Stimulated activated CD4-positive, alpha-beta T cell treated with anti-CD3 and anti-CD28 coated beads, Interleukin-4, amount 100 ng/mL, for 4 hours (primary cell): ENCODE data around the gene CDC42EP3.

ENCODE experiments used
- DNase-seq, 2 experiments: peaks; one replicate each; pipeline ENCODE4 v3.0.0-alpha.2; 2020

CDC42EP3 gene

GRCh38 chr2:37671009-37671815 lies at the start of gene CDC42EP3:
Gene CDC42EP3 (minus strand): TSS chr2:37671642. CDS start chr2:37646587, 25,055 bp downstream.
- peak; percentile 61 to 78 for DNase-seq

- DNase-seq: no peak
Measured at GRCh38 chr2:37721201-37721560, 49.7 kb upstream of the CDC42EP3 start.

- no peak for DNase-seq
Measured at GRCh38 chr2:37720533-37721200, 49.2 kb upstream of the CDC42EP3 start.

- no peak for DNase-seq
Measured at GRCh38 chr2:37718515-37719161, 47.2 kb upstream of the CDC42EP3 start.

GRCh38 chr2:37713258-37713700 lies 41.8 kb upstream of the CDC42EP3 start:
- DNase-seq: no peak

GRCh38 chr2:37711831-37712230 lies 40.4 kb upstream of the CDC42EP3 start:
- no peak for DNase-seq

GRCh38 chr2:37711308-37711731 lies 39.9 kb upstream of the CDC42EP3 start:
- DNase-seq: no peak

- DNase-seq: no peak
Measured at GRCh38 chr2:37709111-37709510, 37.7 kb upstream of the CDC42EP3 start.

- no peak for DNase-seq
Measured at GRCh38 chr2:37708146-37708545, 36.7 kb upstream of the CDC42EP3 start.

- DNase-seq: no peak
Measured at GRCh38 chr2:37707393-37707792, 36.0 kb upstream of the CDC42EP3 start.

GRCh38 chr2:37706334-37707183 lies 35.1 kb upstream of the CDC42EP3 start:
- DNase-seq: no peak

- no peak for DNase-seq
Measured at GRCh38 chr2:37705191-37705590, 33.7 kb upstream of the CDC42EP3 start.

- no peak for DNase-seq
Measured at GRCh38 chr2:37698931-37699481, 27.6 kb upstream of the CDC42EP3 start.

GRCh38 chr2:37695336-37695735 lies 23.9 kb upstream of the CDC42EP3 start:
- DNase-seq: no peak

- DNase-seq: no peak
Measured at GRCh38 chr2:37692711-37693110, 21.3 kb upstream of the CDC42EP3 start.

- DNase-seq: no peak
Measured at GRCh38 chr2:37689751-37690150, 18.3 kb upstream of the CDC42EP3 start.

- no peak for DNase-seq
Measured at GRCh38 chr2:37688771-37689468, 17.5 kb upstream of the CDC42EP3 start.

- no peak for DNase-seq
Measured at GRCh38 chr2:37686792-37687526, 15.5 kb upstream of the CDC42EP3 start.

- DNase-seq: no peak
Measured at GRCh38 chr2:37684809-37685208, 13.4 kb upstream of the CDC42EP3 start.

GRCh38 chr2:37683921-37684780 lies 12.7 kb upstream of the CDC42EP3 start:
- no peak for DNase-seq
